Ovary (tissue), 3 donors: ENCODE data around the gene BCAS4.

ENCODE experiments used
- CTCF ChIP-seq, 3 donors: fragments of 450-650 bp in 2 of 3; fragments of 200-600 bp in 1 of 3; IDR thresholded peaks; one replicate each; pipeline versions ENCODE4 v1.5.1 to v1.8.0; 2016 to 2022; ENCODE audit warnings: antibody characterized with exemption in 3 of 3, mild to moderate bottlenecking in 1 of 3
- EP300 ChIP-seq: sonication (generic); formaldehyde crosslinking; IDR thresholded peaks from one replicate; pipeline ENCODE4 v1.6.1; 2017; ENCODE audit warnings: antibody characterized with exemption
- POLR2A ChIP-seq: fragments of 450-650 bp; IDR thresholded peaks from one replicate; pipeline ENCODE4 v1.6.1; 2017; ENCODE audit warnings: antibody characterized with exemption, mild to moderate bottlenecking, moderate library complexity
- donor health status: DM: no; HTN: no; CAD: no.

GRCh38 chr20:50814438-50815161 lies 19.7 kb downstream of the BCAS4 start:
- TF ChIP-seq CTCF (IDR thresholded peaks at IDR 0.05) (no peak), POLR2A (no peak), EP300 (no peak)
